NCI-H1092 (cell line): ENCODE results near the gene MPHOSPH10.
"Not testable (repeated sequence)": the region's sequence is repeated elsewhere in the genome, so short reads cannot be mapped to it uniquely, and the experiment has no call there.

Experiments
- DNase-seq: peaks from one replicate; lab custom pipeline; 2025; lab: John Stamatoyannopoulos, UW

MPHOSPH10 gene

DNA sequence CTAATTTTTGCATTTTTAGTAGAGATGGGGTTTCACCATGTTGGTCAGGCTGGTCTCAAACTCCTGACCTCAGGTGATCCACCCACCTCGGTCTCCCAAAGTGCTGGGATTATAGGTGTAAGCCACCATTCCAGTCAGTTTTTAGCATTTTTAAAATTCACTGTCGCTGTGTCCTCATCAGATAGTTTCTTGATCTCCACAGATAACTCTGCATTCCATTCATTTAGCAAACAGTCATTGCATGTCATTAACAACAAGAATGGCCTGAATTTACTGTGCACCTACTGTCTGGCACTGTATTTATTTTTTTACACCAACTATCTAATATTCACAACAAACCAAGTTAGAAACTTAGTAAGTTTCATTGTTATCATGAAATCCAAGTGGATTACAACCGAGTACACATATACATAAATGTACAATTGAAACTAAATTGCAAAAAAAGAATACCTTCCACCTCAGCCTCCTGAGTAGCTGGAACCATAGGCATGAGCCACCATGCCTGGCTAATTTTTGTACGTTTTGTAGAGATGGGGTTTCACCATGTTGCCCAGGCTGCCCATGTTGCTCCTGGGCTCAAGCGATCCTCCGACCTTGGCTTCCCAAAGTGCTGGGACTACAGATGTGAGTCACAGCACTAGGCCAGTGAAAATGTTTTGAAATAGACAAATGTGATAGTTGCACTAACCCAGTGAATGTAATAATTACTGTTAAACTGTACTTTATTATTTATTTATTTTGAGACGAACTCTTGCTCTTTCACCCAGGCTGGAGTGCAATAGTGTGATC lies 4.7 kb upstream of the MPHOSPH10 start:
- DNase-seq = no peak

DNA sequence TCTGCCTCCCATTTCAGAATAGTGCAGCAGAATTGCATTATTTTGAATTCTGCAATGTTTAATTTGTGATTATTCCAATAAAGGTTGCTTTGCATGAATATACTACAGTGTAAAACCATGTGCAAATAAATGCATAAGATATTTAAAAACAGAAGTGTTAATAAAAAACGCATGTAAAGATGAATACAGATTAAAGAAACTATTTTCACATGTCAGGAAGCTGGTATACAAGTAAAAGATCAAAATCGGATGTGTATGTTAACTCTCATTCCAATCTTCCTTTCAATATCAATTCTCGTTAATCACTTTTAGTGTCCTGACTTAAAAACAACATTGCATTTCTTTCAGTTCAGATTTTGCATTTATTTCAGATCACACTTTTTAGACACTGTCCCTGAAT lies 3.5 kb upstream of the MPHOSPH10 start:
- no peak for DNase-seq

DNA sequence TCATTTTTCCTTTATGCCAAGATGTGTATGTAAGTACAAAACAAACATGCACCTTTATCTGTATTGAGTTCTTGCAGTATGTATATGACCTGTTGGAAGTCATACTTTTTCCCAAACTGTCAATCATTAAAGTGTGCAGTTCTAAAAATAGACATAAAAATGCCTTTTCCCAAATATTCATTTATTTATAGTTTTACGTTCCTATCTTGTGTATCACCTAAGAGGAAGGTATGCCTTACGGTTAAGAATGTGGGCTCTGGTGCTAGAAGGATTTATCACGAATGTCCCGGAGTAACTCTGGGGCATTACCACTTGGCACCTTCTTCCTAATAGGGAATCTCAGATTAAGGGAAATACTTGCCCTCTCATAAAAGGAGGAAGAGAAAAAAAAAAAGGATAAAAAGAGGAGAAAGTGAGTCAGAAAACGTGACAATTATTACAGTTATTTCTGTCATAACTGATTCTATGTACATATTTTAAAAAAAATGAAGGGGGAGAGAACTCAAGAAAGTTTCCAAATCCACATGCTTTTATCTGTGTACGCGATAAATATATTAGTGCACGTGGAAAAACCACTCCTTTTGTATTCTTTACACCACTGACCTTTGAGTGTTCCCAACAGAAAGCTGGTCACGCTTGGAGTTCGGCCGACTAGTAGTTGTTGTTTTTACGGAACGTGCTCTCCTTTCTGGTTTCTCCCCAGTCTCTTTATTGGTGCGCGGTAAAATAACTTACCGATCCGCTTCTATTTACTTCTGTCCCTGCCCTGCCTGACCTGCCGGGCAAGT lies 1.1 kb upstream of the MPHOSPH10 start:
- DNase-seq = no peak

DNA sequence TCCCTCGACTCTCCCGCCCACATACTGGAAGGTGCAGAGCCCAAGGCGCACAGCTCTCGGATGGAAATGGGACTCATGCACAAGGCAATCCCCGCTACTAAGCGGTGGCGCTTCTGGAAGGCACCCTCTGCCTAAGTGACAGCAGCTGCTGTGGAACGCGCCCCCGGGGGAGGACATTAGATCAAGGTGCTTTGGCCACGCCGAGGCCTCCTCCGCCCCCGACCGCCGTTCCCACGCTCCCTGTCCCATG lies 607 bp upstream of the MPHOSPH10 start:
- no peak for DNase-seq

DNA sequence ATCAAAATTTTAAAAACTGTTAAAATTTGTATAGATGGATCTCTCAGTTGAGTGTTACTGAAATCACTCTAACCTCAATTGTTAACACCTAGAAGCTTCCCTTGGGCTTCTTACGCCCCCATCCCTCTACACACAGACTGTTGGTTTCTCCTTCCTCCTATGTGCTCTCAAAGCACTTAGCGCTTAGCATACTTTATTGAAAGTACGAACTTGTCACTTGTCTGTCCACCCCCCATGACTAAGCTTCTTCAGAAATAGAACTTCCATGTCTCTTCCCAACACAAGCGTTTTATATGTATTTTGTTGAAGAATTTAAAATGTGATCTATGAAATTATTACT lies 441 bp downstream of the MPHOSPH10 start:
- no peak for DNase-seq

DNA sequence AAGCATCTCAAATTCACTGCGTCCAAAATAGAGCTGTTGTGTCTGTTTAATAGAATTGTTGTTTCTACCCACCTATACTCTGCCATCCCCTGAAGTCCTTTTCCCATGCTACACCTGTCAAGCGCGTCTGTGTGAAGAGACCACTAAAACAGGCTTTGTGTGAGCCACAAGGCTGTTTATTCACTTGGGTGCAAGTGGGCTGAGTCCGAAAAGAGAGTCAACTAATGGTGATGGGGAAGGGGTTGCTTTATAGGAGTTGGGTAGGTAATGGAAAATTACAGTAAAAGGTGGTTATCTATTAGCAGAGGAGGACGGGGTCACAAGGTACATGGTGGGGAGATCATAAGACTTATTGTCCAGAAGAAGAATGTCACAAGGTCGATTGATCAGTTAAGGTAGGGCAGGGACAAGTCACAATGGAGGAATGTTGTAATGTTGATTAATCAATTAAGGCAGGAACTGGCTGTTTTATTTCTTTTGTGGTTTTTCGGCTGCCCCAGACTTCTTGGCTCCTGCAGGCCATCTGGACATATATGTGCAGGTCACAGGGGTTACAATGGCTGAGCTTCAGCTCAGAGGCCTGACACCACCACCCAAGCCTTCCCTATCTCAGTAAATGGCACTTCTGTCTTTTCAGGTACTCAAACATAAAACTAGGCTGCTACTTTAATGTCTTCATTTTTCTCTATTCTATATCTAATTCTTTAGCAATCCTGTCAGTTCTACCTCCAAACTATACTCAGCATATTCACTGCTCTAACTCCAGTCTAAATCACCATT lies 1.1 kb downstream of the MPHOSPH10 start:
- DNase-seq = not testable (repeated sequence)

DNA sequence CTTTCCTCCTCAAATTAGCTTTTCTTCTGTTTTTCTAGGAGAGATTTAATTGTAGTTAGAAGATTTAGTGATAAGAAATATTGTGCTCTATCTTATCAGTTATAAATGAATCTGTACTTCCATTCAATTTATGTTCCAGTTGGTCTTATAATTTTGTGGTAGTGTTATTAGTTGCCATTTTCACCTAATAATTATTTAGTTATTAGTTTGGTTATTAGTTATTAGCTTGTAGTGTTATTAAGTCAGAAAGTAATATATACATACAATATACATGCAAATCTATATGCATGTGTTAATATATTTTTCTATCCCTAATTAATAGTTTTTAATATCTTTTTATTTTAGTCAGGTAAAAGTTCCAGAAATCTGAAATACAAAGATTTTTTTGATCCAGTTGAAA lies 3.2 kb downstream of the MPHOSPH10 start:
- no peak for DNase-seq

DNA sequence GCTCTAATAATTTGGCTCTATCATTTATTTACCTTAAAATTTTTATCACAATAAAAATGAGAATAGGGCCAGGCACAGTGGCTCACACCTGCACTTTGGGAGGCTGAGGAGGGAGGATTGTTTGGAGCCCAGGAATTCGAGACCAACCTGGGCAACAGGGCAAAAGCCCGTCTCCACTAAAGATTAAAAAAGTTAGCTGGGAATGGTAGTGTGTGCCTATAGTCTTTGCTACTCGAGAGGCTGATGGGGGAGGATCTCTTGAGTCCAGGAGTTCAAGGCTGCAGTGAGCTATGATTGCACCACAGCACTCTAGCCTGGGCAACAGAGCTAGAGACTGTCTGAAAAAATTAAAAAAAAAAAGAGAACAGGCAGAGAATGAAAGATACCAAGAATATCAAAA lies 5.7 kb downstream of the MPHOSPH10 start:
- DNase-seq = no peak

DNA sequence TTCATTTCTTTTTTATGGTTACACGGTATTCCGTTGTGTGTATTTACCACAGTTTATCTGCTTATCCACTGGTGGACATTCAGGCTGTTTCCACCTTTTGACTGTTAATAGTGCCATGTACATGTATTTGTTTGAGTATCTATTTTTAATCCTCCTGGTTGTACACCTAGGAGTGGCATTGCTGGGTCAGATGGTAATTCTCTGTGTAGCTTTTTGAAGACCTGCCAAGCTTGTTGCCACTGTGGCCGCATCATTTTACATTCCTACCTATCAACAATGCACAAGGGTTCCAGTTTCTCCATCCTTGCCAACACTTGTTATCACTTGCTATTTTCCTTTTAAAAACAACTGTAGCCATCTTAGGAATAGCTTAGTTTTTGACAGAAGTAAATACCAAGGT lies 13.3 kb downstream of the MPHOSPH10 start:
- no peak for DNase-seq

DNA sequence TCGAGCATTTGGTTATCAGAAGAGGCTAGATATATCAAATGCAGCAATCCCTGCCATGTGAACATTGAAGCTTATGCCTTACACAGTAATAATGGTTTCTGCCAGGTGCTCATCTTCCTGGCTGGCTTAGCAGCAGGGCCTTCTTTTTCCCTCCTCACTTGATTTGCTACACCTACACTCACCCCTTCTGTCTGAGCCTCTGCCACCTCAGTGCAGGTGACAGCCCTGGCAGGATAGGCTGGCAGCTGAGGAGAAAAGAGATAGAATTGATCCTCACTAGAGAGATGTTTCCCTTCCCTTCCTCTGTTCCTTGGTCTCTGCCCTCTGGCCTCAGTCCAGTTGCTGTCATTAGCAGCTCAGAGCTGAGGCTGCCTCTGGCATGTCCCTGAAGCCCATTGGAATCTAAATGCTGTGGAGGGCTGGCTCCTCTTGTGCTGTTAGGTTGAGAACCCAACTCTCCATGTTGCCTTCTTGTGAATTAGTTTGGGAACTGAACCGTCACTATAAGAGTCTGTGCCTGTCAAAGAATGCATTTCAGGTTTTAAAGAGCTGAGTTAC lies 18.2 kb downstream of the MPHOSPH10 start:
- no peak for DNase-seq

DNA sequence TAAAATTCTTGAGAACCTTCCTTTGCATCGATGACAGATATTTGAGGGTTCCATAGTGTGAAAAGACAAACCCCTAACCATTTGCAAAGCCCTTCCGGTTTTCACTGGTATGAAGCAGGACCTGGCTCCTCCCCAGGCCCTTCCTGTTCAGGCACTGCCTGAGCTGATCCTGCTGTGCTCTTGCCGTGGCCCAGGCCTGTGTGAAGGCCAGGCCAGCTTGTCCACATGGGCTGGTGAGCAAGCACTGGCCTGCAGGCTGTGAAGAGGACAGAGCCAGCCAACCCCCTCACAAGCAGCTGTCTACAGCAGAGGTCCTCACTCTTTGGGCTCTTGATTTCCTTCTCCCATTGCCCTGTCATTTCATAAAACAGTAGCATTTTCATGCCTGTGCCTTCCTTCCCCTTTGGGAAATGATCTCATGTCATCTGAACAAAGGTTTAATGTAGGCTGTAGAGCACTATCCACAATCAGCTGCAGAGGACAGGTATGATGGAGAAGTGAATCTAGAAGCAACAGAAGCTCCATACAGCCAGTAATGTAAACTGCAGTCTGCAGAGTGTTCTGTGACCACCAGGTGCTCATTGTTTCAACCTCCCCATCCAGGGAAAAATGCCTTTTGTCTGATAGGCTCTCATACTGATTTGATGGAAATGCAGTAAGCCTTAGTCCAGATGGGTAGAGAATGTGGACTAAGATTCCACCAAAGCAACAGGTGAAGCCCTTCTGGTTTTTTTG lies 19.8 kb downstream of the MPHOSPH10 start:
- no peak for DNase-seq

DNA sequence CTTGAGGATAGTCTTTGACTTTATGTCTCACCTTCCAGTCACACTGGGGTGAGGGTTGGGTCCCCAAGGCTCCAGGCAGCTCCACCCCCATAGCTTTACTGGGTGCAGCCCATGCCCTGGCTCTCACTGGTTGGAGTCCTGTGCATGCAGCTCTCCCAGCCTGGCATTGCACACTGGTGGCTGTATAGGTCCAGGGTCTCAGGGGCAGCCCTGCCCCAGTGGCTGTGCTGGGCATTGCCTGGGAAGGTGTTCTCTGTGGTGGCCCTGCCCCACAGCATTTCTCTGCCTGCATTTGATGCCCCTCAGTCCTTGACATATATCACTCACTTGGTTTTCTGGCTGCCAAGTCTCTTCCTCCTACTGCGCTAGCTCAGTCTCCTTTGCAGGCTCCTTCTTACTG lies 21.2 kb downstream of the MPHOSPH10 start:
- no peak for DNase-seq

DNA sequence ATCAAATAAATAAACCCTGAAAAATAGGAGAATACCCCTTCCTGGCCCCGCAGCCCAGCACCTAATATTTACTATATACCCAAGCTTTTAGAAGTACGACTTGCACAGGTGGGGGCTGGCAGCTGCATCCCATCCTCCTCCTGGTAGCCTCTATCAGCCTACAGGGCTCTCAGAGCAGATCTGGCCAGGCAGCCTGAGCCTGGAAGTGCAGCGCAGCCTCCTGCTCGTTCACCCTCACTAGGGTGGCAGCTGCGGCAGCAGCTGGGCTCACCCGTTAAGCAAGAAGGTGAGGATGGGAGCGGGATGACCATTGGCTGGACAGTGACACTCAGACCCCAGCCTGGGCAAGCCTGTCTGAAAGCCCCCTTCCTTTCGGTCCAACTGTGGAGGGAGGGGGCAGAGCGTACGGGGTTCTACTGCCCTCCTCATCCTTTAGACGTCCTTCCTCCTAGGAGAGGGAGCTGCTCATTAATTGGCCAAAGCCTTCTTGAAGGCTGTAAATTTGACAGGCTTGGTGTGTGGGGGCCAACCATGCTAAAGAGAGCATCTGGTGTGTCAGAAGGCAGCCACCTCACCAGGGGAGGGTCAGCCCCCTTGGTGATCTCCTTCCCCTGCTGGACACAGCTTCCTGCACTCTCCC lies 23.3 kb downstream of the MPHOSPH10 start:
- DNase-seq = no peak

DNA sequence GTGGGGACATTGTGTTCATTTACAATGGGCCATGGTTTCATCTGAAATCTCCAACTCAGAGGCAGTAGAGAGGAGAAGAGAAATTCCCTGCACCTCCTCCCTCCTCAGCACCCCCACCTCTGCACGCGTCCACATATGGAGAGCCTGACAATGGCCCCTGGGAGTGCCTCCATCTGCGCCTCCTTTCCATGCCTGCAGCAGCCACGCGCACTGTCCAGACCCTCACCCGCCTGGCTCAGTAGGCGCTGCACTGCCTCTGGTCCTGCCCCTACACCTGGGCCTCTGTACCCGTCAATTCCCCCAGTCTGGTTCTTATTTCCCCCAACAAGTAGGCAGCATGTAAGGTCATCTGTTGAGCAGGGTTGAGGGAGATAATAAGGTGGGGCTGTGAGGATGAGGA lies 23.8 kb downstream of the MPHOSPH10 start:
- no peak for DNase-seq

DNA sequence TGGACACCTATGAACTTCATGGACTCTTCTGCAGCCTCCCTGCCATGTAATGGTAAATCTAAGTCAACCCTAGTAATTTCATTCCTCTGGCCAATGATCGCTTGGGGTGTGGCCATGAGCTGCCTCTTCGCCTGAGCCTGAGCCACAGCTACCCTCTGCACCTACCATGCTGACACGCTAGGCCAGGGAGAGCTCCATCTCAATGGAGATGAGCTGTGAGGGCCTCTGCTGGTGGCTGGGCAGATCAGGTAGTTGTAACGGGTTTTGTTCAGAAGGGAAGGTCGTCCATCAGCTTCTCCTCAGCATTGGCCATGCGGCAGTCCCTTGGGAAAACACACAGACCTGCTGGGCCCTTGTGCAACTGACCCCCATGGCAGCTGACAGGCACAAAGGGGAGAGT lies 24.4 kb downstream of the MPHOSPH10 start:
- no peak for DNase-seq

DNA sequence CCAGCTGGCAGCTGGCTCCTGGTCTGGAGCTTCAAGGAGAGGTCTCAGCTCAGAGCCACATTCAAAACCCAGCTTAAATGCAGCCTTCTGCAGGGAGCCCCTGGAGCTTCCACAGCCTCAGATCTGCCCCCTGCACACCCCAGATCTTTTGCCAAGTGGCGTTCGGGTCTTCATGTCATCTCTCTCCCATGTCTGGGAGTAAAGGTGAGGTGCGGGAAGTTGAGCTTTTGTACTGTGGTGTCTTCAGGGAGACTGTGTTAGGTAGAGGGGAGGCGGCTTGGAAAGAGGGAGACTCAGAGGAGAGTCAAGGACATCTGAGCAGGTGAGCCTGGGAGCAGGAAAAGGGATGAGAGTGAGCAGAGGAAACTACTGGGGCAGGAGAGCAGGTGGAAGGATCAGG lies 25.4 kb downstream of the MPHOSPH10 start:
- no peak for DNase-seq

DNA sequence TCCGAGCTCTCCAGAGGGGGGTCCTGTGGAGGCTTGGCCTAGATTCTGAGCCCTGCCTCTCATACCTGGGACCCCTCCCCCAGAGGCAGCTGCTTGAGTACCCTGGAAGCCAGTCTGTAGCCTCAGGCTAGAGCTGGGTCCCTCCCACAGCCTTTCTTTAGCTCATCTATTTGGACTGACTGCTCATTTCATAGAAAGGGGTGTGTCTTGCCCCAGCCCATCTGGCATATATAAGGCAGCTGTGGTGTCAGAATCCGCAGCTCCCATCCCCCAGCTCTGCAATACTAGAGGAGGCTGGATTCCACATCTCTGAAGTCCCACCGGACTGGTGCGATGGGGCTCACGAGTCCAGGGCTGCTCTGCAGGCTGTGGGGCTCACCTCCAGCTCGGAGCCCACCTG lies 26.1 kb downstream of the MPHOSPH10 start:
- DNase-seq = no peak

DNA sequence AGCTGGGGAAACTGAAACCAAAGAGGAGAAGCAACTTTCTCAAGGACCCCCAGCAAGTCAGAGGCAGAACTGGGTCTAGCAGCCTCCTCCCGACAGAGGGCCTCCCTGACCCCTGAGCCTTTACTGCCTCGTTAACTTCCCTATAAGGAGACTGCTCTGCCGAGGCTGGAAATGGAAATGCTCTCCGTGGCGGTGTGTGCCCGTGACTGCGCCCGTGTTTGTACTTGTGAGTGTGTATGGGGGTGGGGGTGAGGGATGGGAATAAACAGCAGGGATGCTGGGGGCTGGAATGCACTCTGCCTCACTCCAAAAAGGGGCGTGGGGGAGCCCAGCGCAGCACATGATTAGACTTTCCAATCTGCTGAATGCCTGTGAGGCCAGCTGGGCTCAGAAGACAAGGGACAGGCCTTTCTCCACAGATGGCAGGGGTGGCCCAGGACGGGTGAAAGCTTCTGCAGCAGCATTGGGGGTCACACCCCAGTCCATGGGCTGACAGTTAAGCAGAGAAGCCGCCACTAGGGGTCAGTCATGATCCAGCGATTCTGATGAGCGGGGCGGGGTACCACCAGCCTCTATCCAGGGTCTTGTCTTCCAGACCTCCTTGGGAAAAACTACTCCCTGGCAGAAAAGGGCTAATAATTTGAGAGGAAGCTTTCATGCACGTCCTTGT lies 26.8 kb downstream of the MPHOSPH10 start:
- peak; percentile 6 for DNase-seq

DNA sequence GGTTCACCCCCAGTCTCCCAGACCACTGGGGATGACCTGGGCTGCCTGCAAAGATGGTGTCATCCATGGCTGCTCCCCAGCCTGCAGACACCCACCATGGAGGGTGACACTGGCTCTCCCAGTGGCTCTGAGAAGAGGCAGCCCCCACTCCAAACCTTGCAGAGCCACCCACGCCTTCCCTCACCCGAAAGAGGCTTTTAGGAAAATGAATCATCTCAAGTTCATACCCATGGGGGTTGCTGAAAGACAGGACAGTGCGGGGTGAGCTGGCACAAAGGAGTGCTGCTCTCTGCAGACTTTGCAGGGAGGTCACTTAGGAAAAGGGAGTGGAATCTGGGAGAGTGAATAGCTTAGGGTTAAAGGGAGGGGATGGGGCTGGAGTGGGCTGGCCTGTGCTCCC lies 36.4 kb downstream of the MPHOSPH10 start:
- no peak for DNase-seq

DNA sequence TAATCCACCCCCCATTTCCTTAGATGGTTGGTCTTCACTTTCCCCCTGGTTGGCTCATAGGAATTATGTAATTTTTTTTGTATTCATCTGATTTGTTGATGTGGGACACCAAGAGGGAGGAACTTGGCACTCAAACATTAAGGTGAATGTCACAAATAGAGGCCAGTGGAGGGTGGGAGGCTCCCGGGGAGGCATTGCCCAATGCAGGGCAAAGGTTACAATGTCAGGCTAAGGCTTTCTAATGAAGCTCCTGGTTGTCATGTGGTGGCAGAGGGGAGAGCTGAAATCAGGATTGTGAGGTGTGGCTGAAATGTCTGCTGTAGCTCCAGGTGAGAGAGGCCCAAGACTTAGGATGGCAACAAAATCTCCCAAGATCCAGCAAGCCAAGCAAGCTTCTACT lies 42.7 kb downstream of the MPHOSPH10 start:
- DNase-seq = no peak

DNA sequence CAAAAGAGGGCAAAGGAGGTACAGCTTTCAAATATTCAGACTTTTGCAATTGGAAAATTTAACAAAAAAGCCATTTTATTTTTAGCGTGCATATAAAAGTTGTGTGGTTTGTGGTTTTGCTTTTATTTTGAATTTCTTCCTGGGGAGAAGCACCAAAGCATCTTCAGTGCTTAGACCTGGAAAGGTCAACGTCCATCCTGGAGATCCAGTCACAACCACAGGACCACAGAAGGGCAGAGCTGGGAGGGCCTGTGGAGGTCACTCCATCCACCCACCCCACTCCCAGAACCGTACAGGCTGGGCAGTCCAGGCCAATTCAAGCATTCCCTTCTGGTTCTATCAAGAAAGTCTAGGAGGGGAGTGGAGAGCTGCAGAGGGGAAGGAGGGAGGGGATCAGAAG lies 43.8 kb downstream of the MPHOSPH10 start:
- DNase-seq = no peak
